ENCODE data around the gene B3GNT3.
"Not testable (repeated sequence)": the region's sequence is repeated elsewhere in the genome, so short reads cannot be mapped to it uniquely, and the experiment has no call there.

Gene B3GNT3

DNA sequence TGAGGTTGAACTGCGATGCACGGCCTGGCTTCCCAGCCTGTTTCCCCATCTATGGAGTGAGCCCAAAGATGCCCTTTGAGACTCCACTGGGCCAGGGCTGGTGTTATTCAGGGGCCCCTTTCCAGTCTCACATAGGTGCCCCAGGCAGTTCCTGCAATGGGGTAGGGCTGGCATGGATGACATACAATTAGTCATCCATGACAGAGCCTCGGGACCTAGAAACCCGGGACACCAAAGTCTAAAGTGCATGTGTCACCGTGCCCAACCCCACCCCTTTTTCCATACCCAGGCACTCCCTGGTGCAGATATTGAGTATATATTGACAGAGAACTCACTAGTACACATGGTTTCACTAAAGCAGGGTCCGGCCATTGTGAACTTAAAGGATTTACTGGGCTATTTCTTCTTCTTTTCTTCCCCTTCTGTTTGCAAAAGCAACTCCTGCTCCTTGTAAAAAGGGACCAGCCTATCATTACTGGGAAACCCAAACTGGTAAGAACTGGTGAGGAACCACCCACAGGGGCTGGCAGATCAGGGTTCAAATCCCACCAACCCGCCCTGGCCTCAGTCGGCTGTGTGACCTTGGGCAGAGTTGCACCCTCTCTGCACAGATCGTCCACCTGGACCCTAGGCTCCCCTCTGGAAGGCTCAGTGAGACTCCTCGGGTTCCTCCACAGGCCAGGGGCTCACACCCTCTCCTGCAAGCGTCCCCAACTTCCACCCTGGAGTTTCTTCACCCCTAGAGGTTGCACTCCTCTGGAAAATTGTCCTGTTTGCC lies 2.7 kb downstream of the B3GNT3 start:
- DNase-seq (ENCODE audit: low spot score in 2 of 2) (no peak), ATAC-seq (ENCODE audit: low read depth) (no peak)
- peaks cover 11% of the 10 kb centered on the region for H3K27me3 Mint-ChIP-seq

DNA sequence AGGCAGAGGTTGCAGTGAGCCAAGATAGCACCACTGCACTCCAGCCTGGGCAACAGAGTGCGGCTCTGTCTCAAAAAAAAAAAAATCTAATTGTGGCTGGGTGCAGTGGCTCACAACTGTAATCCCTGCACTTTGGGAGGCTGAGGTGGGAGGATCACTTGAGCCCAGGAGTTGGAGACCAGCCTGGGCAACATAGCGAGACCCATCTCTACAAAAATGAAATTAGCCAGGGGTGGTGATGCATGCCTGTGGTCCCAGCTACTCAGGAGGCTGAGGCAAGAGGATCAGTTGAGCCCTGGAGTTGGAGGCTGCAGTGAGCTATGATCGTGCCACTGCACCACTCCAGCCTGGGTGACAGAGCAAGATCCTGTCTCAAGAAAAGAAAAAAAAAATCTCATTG lies 3.7 kb downstream of the B3GNT3 start:
- not testable (repeated sequence) for H3K27ac Mint-ChIP-seq; H3K36me3 Mint-ChIP-seq; H3K4me3 Mint-ChIP-seq; ATAC-seq (ENCODE audit: low read depth); H3K9me3 Mint-ChIP-seq; DNase-seq (ENCODE audit: low spot score in 2 of 2); H3K27me3 Mint-ChIP-seq
- H3K4me1 Mint-ChIP-seq: peaks cover 18% of the 10 kb centered on the region

More for the DNA sequence above, 2.7 kb downstream of the B3GNT3 start:
- no peaks in the 10 kb centered on the region for H3K9me3 Mint-ChIP-seq
- no peak overlapping the region for H3K4me3 Mint-ChIP-seq
- no peak overlapping the region for H3K27ac Mint-ChIP-seq
- no peaks in the 10 kb centered on the region for H3K36me3 Mint-ChIP-seq
- peaks cover 13% of the 10 kb centered on the region for H3K4me1 Mint-ChIP-seq

DNA sequence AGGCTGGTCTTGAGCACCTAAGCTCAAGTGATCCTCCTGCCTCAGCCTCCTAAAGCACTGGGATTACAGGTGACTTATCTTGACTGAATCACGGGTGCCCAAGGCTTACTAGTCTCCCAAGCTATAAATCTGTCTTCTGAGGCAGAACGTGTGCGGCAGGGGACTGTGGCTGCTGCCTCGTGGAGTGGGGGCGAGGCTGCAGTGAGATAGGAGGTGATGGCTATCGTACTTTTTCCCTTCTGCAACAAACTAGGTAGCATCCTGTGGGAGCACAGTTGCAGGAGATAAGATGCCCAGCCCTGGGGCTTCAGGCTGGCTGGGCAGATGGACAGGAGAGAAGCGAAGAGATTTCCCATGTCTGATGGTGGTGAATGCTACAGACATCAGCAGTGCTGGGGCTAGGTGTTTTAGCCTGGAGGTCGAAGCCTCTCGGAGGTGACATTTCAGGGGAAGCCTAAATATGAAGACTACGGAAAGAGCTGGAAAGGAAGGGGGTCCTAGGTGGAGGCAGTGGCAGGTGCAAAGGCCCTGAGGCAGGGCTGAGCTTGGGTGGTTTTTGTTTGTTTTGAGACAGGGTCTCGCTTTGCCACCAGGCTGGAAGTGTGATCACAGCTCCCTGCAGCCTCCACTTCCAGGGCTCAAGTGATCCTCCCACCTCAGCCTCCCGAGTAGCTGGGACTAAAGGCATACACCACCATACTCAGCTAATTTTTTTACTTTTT lies 7.4 kb downstream of the B3GNT3 start:
- DNase-seq (ENCODE audit: low spot score in 2 of 2) (no peak), ATAC-seq (ENCODE audit: low read depth) (no peak)
- peaks cover 9% of the 10 kb centered on the region for H3K4me1 Mint-ChIP-seq
- no peaks in the 10 kb centered on the region for H3K9me3 Mint-ChIP-seq
- H3K36me3 Mint-ChIP-seq: no peaks in the 10 kb centered on the region
- peaks cover 6% of the 10 kb centered on the region for H3K27me3 Mint-ChIP-seq
- no peak overlapping the region for H3K4me3 Mint-ChIP-seq
- H3K27ac Mint-ChIP-seq: no peak overlapping the region

DNA sequence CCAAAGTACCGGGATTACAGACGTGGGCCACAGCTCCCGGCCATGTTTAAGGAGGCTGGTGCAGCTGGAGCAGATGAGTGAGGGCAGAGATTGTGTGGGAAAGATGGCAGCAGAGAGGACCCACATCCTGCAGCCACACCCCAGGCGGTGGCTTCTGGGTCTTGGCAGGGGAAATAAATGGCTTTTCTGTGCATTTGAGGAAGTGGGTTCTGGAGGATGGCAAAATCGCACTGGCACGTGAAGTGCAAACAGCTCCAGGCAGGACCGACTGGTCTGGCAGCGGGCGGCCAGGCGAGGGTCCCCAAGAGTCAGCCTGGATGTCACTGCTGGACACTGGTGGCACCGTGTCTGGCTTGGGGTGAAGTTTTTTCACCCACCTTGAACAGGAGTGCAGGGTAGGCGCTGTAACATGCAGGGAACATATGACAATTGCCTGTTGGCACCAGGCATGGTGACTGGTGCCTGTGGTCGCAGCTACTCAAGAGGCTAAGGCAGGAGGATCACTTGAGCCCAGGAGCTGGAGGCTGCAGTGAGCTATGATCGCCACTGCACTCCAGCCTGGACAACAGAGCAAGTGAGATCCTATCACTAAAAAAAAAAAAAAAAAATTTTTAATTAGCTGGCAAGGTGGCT lies 8.4 kb downstream of the B3GNT3 start:
- ATAC-seq (ENCODE audit: low read depth) (peak; percentile 84), DNase-seq (ENCODE audit: low spot score in 2 of 2) (peak in 1 of 2 donors; percentile 27)
- H3K36me3 Mint-ChIP-seq: no peaks in the 10 kb centered on the region
- H3K4me1 Mint-ChIP-seq: peaks cover 14% of the 10 kb centered on the region
- peak overlapping the region; percentile 53 for H3K4me3 Mint-ChIP-seq
- no peak overlapping the region for H3K27ac Mint-ChIP-seq
- H3K9me3 Mint-ChIP-seq: no peaks in the 10 kb centered on the region
- H3K27me3 Mint-ChIP-seq: peaks cover 8% of the 10 kb centered on the region

DNA sequence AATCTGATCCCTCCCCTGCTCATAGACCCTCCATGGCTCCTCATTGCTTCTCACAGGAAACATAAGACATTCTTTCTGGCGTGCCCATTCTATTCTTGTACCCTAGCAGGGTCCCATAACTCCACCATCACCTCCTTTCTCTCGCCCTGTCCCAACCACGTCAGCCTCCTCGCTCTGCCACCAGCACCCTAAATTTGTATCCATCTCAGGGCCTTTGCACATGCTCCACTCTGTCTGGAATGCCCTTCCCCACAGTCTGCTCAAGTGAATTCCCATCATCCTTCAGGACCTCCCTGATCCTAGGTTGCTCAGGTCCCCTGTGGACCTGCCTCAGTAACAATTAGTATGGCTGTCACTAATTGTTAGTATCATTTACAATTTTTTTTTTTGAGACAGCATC lies 10.5 kb downstream of the B3GNT3 start:
- Mint-ChIP-seq H3K36me3 (no peaks in the 10 kb centered on the region), H3K9me3 (no peaks in the 10 kb centered on the region), H3K4me3 (no peak overlapping the region), H3K27me3 (peaks cover 8% of the 10 kb centered on the region), H3K27ac (no peak overlapping the region), H3K4me1 (peaks cover 14% of the 10 kb centered on the region)
- DNase-seq (ENCODE audit: low spot score in 2 of 2) (no peak), ATAC-seq (ENCODE audit: low read depth) (no peak)

DNA sequence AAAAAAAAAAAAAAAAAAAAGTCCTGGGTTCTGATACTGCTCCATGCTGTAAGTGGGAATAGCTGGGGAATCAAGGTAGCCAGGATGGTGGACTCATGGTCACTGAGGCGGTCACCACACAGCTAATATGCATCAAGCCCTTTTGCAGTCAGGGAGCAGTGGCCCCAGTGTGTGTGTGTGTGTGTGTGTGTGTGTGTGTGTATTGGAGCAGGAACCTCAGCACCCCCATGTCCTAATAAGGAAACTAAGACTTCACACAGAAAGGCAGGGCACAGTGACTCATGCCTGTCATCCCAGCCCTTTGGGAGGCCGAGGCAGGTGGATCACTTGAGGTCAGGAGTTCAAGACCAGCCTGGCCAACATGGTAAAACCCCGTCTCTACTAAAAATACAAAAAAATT lies 12.0 kb downstream of the B3GNT3 start:
- Mint-ChIP-seq H3K4me3 (no peak overlapping the region), H3K4me1 (peaks cover 14% of the 10 kb centered on the region), H3K27ac (no peak overlapping the region), H3K27me3 (peaks cover 8% of the 10 kb centered on the region), H3K36me3 (no peaks in the 10 kb centered on the region), H3K9me3 (no peaks in the 10 kb centered on the region)
- ATAC-seq (ENCODE audit: low read depth) (no peak), DNase-seq (ENCODE audit: low spot score in 2 of 2) (no peak)

DNA sequence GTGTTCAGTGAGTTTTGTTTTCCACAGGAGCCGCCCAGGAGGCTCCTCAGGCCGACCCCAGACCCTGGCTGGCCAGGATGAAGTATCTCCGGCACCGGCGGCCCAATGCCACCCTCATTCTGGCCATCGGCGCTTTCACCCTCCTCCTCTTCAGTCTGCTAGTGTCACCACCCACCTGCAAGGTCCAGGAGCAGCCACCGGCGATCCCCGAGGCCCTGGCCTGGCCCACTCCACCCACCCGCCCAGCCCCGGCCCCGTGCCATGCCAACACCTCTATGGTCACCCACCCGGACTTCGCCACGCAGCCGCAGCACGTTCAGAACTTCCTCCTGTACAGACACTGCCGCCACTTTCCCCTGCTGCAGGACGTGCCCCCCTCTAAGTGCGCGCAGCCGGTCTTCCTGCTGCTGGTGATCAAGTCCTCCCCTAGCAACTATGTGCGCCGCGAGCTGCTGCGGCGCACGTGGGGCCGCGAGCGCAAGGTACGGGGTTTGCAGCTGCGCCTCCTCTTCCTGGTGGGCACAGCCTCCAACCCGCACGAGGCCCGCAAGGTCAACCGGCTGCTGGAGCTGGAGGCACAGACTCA lies 12.9 kb downstream of the B3GNT3 start:
- H3K27me3 Mint-ChIP-seq: peaks cover 9% of the 10 kb centered on the region
- ATAC-seq (ENCODE audit: low read depth): peak; percentile 58
- H3K4me3 Mint-ChIP-seq: peak overlapping the region; percentile 49
- H3K27ac Mint-ChIP-seq: no peak overlapping the region
- H3K36me3 Mint-ChIP-seq: no peaks in the 10 kb centered on the region
- DNase-seq (ENCODE audit: low spot score in 2 of 2): no peak
- H3K4me1 Mint-ChIP-seq: peaks cover 10% of the 10 kb centered on the region
- no peaks in the 10 kb centered on the region for H3K9me3 Mint-ChIP-seq

DNA sequence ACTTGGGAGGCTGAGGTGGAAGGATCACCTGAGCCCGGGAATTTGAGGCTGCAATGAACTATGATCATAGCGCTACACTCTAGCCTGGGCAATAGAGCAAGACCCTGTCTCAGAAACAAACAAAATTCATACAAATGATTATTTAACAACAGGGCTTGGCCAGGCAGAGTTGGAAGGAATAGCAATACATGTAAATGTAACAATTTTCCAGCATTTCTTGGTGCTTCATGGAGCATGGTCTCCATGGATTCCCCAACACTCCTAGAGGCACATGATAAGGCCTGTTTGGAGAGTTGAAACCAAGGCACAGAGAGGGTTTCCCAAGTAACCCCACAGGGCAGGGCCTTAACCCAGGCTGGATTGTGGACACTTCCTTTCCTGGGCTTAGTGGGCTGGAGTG lies 16.2 kb downstream of the B3GNT3 start:
- Mint-ChIP-seq H3K27ac (no peak overlapping the region), H3K4me3 (no peak overlapping the region), H3K36me3 (no peaks in the 10 kb centered on the region), H3K9me3 (no peaks in the 10 kb centered on the region), H3K27me3 (peaks cover 7% of the 10 kb centered on the region), H3K4me1 (peaks cover 4% of the 10 kb centered on the region)
- no peak for ATAC-seq (ENCODE audit: low read depth)
- no peak for DNase-seq (ENCODE audit: low spot score in 2 of 2)

DNA sequence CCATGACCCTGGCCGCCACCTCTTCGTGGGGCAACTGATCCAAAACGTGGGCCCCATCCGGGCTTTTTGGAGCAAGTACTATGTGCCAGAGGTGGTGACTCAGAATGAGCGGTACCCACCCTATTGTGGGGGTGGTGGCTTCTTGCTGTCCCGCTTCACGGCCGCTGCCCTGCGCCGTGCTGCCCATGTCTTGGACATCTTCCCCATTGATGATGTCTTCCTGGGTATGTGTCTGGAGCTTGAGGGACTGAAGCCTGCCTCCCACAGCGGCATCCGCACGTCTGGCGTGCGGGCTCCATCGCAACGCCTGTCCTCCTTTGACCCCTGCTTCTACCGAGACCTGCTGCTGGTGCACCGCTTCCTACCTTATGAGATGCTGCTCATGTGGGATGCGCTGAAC lies 16.7 kb downstream of the B3GNT3 start:
- no peak for DNase-seq (ENCODE audit: low spot score in 2 of 2)
- Mint-ChIP-seq H3K4me3 (no peak overlapping the region), H3K27ac (no peak overlapping the region), H3K27me3 (peaks cover 7% of the 10 kb centered on the region), H3K9me3 (no peaks in the 10 kb centered on the region), H3K4me1 (peaks cover 4% of the 10 kb centered on the region), H3K36me3 (no peaks in the 10 kb centered on the region)
- no peak for ATAC-seq (ENCODE audit: low read depth)

DNA sequence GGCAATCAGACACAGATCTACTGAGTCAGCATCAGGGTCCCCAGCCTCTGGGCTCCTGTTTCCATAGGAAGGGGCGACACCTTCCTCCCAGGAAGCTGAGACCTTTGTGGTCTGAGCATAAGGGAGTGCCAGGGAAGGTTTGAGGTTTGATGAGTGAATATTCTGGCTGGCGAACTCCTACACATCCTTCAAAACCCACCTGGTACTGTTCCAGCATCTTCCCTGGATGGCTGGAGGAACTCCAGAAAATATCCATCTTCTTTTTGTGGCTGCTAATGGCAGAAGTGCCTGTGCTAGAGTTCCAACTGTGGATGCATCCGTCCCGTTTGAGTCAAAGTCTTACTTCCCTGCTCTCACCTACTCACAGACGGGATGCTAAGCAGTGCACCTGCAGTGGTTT lies 17.2 kb downstream of the B3GNT3 start:
- Mint-ChIP-seq H3K4me3 (no peak overlapping the region), H3K36me3 (no peaks in the 10 kb centered on the region), H3K27me3 (peaks cover 7% of the 10 kb centered on the region), H3K9me3 (no peaks in the 10 kb centered on the region), H3K4me1 (peaks cover 4% of the 10 kb centered on the region), H3K27ac (no peak overlapping the region)
- ATAC-seq (ENCODE audit: low read depth): no peak
- no peak for DNase-seq (ENCODE audit: low spot score in 2 of 2)

DNA sequence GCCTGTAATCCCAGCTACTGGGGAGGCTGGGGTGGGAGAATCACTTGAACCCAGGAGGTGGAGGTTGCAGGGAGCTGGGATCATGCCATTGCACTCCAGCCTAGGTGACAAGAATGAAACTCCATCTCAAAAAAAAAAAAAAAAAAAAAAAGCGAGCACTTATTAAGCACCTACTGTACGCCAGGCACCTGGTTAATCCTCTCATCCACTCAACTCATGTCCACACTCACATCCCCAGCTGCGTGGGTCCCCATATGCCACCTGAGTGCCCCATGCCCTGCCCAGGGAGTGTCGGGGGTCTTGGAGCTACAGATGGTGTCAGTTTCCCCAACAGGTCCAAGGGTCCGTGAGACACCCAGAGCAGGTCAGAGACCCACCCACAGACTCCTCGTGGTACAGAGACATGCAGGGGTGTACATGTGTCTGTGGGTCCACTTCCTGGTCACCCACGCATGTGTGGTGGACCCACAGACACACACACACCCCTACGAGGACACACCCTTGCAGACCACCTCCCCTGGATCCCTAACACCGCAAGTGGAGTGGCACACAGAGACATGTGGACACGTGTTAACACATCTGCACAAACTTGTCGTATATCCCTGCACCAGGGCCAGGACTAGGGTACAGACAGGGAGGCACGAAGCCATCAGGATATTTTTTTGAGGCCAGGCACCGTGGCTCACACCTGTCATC lies 22.9 kb downstream of the B3GNT3 start:
- Mint-ChIP-seq H3K36me3 (no peaks in the 10 kb centered on the region), H3K9me3 (no peaks in the 10 kb centered on the region), H3K4me1 (no peaks in the 10 kb centered on the region), H3K27me3 (peaks cover 1% of the 10 kb centered on the region), H3K4me3 (no peak overlapping the region), H3K27ac (no peak overlapping the region)
- ATAC-seq (ENCODE audit: low read depth): no peak
- DNase-seq (ENCODE audit: low spot score in 2 of 2): no peak

DNA sequence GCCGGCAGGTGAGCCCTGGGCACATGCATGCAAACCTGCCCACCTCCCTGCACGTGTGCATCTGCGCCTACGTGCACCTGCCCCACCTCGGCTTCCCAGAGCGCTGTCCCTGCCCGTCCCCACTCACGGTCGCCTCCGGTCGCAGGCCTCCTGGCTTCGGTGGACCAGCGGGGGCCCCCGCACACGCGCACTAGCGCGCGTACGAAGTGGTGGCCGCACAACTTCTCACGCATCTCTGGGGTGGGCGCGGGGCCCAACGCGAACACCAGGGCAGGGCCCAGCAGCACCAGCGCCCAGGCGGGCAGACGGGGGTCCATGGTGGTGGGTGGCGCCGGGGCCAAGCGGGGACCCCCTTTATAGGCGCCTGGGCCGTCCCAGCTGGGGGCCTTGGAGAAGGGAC lies 26.3 kb downstream of the B3GNT3 start, which contains the start of gene INSL3:
Gene INSL3, minus strand, starts transcription at position 330 of the 400 bp plus-strand sequence. Its CDS starts 13 bp downstream, at position 317.
- Mint-ChIP-seq H3K4me1 (no peaks in the 10 kb centered on the region), H3K36me3 (peaks cover 8% of the 10 kb centered on the region), H3K27me3 (no peaks in the 10 kb centered on the region), H3K9me3 (no peaks in the 10 kb centered on the region), H3K4me3 (no peak within 1 kb of the TSS), H3K27ac (no peak within 1 kb of the TSS)
- ATAC-seq (ENCODE audit: low read depth) (no peak), DNase-seq (ENCODE audit: low spot score in 2 of 2) (no peak)

DNA sequence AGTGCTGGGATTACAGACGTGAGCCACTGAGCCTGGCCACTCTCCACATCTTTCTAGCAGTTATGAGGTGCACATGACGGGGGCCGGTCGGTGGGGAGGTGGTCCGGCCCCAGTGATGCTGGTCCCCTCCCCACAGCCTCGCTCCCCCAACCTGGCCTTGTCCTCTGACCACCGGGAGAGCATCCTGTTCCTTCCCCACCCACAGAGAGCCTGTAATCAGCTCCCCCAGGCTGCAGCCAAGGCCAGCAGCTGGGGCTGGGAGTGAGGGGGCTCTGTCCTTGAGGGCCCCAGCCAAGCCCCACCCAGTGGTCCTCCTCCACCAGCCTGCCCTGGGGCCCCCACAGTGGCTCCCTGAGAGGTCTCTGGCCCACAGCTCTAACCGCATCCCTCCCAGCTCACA lies 29.4 kb downstream of the B3GNT3 start:
- no peak for ATAC-seq (ENCODE audit: low read depth)
- no peak for DNase-seq (ENCODE audit: low spot score in 2 of 2)
- Mint-ChIP-seq H3K9me3 (no peaks in the 10 kb centered on the region), H3K4me1 (no peaks in the 10 kb centered on the region), H3K27me3 (no peaks in the 10 kb centered on the region), H3K27ac (no peak overlapping the region), H3K4me3 (no peak overlapping the region), H3K36me3 (peaks cover 18% of the 10 kb centered on the region)
